Dendritic cell treated with granulocyte-macrophage colony-stimulating factor and Interleukin-4, amounts not matched to agents 40 ng/mL and 50 ng/mL, for 4 days (primary cell): ENCODE results near the gene SKP1.

Experiments used
- H3K27ac Mint-ChIP-seq: one replicate; pipeline ENCODE4 v1.8.0; 2022; ENCODE audit warnings: mild to moderate bottlenecking, mixed read lengths
- H3K27me3 Mint-ChIP-seq: one replicate; pipeline ENCODE4 v1.8.0; 2022; ENCODE audit warnings: mild to moderate bottlenecking, mixed read lengths
- H3K36me3 Mint-ChIP-seq: one replicate; pipeline ENCODE4 v1.8.0; 2022; ENCODE audit warnings: low read depth, mixed read lengths
- H3K4me1 Mint-ChIP-seq: one replicate; pipeline ENCODE4 v1.8.0; 2022; ENCODE audit warnings: low read depth, mixed read lengths
- H3K4me3 Mint-ChIP-seq: one replicate; pipeline ENCODE4 v1.8.0; 2022; ENCODE audit warnings: mild to moderate bottlenecking, moderate library complexity, mixed read lengths
- H3K9me3 Mint-ChIP-seq: one replicate; pipeline ENCODE4 v1.8.0; 2022; ENCODE audit warnings: mixed read lengths
- intact Hi-C: fragments of 100-400 bp; cut with micrococcal nuclease; formaldehyde crosslinking; loops from one replicate; pipeline ENCODE4 v1.15.0; 2022

Gene SKP1

GRCh38 chr5:134143944-134144941 is 32.5 kb downstream of the SKP1 start:
- peaks cover 82% of the 10 kb centered on the region for H3K36me3 Mint-ChIP-seq
- H3K4me1 Mint-ChIP-seq: peaks cover 6% of the 10 kb centered on the region
- no peaks in the 10 kb centered on the region for H3K27me3 Mint-ChIP-seq
- H3K4me3 Mint-ChIP-seq: no peak overlapping the region
- intact Hi-C loops: no loop called here
- no peaks in the 10 kb centered on the region for H3K9me3 Mint-ChIP-seq
- no peak overlapping the region for H3K27ac Mint-ChIP-seq

- Mint-ChIP-seq H3K4me3 (no peak overlapping the region), H3K36me3 (peaks cover 76% of the 10 kb centered on the region), H3K27me3 (no peaks in the 10 kb centered on the region), H3K4me1 (peaks cover 6% of the 10 kb centered on the region), H3K9me3 (no peaks in the 10 kb centered on the region), H3K27ac (no peak overlapping the region)
- intact Hi-C loops: no loop called here
Observed at GRCh38 chr5:134143431-134143830, 33.3 kb downstream of the SKP1 start.

GRCh38 chr5:134142806-134143205 is 33.9 kb downstream of the SKP1 start:
- Mint-ChIP-seq H3K36me3 (peaks cover 70% of the 10 kb centered on the region), H3K27me3 (no peaks in the 10 kb centered on the region), H3K9me3 (no peaks in the 10 kb centered on the region), H3K4me3 (no peak overlapping the region), H3K27ac (no peak overlapping the region), H3K4me1 (peaks cover 9% of the 10 kb centered on the region)
- intact Hi-C loops: no loop called here

DNA sequence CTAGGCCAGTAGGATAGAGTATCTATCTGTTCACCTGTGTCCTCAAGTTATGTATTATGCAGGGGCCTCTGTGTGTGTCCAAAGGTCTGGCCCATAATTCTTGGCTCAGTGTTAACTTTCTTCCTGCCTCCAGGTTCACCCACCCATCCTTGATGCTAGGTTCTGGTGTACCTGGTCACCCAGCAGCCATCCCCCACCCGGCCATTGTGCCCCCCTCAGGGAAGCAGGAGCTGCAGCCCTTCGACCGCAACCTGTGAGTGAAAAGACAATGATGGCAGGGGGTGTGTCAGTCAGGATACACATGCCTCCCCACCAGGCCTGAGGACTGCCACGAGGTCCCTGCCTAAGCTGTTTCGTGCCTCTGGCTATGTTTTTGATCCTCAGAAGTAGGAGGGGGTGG is 34.7 kb downstream of the SKP1 start:
- no peaks in the 10 kb centered on the region for H3K9me3 Mint-ChIP-seq
- H3K27me3 Mint-ChIP-seq: no peaks in the 10 kb centered on the region
- H3K4me1 Mint-ChIP-seq: peaks cover 15% of the 10 kb centered on the region
- H3K36me3 Mint-ChIP-seq: peaks cover 64% of the 10 kb centered on the region
- H3K4me3 Mint-ChIP-seq: no peak overlapping the region
- no peak overlapping the region for H3K27ac Mint-ChIP-seq
- intact Hi-C loops: no loop called here

DNA sequence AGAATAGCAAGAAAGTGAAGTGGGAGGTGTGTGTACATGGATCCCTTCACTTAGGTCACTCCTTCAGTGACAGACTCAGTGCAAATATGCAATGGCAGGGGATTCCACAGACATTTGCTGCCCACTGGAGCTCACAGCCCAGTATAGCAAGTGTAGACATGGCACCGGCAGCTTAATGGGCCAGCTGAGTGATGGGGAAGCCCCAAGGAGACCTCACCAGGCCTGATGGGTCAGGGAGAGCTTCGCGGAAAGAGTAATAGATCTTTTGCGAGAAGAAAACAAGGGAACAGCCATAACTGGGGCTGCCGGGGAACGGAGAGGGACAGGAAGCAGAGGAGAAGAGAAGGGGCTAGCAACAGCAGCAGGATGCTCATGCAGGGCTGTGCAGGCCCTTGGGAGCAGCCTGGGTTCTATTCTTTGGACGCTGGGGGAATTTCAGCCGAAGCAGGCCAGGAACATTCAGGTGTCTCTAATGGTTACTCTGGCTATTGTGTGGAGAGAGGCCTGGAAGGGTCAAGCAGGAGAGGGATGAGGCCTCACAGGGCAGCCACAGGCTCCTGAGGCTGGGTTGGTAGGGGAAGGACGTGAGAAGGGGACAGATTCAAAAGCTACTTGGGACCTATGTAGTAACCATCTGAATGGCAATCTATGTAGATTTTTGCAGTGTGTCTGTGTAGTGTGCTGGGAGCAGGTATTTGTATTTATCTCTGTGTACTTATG is 35.3 kb downstream of the SKP1 start:
- Mint-ChIP-seq H3K27me3 (no peaks in the 10 kb centered on the region), H3K4me3 (no peak overlapping the region), H3K27ac (no peak overlapping the region), H3K4me1 (peaks cover 15% of the 10 kb centered on the region), H3K36me3 (peaks cover 67% of the 10 kb centered on the region), H3K9me3 (no peaks in the 10 kb centered on the region)
- intact Hi-C loops: no loop called here

DNA sequence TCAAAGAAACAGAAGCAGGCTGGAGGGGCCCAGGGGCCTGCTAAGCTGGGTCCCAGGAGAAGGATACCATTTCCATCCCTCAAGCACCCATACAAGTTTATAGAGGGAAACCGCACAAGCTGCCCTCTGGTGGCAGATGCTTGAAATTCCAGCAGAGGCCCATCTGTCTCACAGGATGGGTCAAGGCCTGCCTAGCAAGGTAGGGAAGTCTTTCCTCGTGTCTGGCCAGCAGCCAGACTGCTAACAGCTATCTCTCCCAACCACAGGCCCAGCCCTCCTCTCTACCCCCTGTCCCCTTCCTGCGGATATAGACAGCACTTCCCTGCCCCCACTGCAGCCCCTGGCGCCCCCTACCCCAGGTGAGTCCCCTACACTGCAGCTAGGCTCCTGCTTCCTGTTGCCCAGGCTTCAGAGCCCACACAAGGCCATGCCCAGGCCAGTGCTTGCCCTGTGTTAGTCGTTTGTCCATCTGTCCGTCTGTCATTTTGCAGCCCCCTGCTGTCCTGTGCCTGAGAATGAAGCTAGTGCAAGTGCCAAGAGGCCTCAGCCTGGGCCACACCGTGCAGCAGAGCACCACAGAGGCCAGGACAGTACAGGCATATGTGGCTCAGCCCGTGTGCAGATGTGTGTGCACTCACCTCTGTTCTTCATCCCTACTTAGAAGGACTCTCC is 36.1 kb downstream of the SKP1 start:
- Mint-ChIP-seq H3K27me3 (no peaks in the 10 kb centered on the region), H3K36me3 (peaks cover 67% of the 10 kb centered on the region), H3K4me1 (peaks cover 9% of the 10 kb centered on the region), H3K27ac (no peak overlapping the region), H3K4me3 (no peak overlapping the region), H3K9me3 (no peaks in the 10 kb centered on the region)
- intact Hi-C loops: loop anchor here (1.0 kb wide), 2 partner anchors 38 to 101 kb away; no protein-coding TSS in a partner anchor

DNA sequence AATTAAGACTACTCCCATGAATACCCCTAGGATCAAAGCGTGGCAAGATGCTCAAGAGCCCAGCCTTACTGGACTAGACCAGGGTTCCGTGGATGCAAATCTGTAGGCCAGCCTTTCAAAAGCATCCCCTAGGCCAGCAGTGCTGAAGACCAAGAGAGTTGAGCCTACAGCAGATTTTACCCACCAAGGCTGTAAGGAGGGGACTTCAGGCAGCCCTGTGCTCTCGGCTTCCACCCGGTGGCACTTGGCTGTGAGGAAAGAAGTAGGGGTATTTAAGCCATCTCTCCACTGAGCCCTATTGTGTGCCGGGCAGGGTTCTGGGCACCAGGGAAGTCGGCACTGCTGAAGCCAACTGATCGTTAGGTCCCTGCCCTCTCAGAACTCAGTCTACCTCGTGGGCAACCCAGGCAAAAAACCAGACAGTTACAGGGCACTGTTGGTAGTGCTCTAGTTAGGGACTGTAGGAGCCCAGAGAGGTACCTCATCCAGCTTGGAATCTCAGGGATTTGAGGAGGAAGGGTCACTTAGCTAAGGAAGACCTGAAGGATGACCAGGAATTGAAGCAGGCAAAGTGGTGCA is 36.8 kb downstream of the SKP1 start:
- Mint-ChIP-seq H3K4me1 (peaks cover 9% of the 10 kb centered on the region), H3K36me3 (peaks cover 67% of the 10 kb centered on the region), H3K4me3 (no peak overlapping the region), H3K27me3 (no peaks in the 10 kb centered on the region), H3K9me3 (no peaks in the 10 kb centered on the region), H3K27ac (no peak overlapping the region)
- intact Hi-C loops: loop anchor here (1.0 kb wide), 2 partner anchors 38 to 101 kb away; no protein-coding TSS in a partner anchor

DNA sequence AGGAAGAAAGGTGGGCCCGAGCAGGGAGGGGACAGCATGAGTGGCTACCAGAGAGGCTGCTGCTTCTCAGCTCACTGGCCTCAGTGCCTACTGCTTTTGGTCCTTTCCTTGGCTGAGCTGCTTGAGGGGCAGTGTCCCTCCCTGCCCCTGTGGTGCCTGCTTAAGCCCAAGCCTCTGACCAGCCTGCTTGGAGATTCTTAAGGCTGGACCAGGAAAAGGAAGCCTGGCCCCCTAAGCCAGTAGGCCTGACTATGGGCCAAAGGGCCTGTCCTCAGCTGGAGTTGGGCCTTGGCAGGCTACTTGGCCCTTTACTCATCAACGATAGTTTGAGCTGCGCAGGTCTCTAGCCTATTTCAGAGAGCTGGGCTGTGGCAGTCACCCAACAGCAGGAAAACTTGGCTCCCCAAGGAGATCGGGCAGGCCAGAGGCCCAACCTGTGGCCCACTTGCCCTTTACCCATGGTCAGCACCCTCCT is 37.3 kb downstream of the SKP1 start:
- no peak overlapping the region for H3K4me3 Mint-ChIP-seq
- H3K4me1 Mint-ChIP-seq: peaks cover 9% of the 10 kb centered on the region
- H3K36me3 Mint-ChIP-seq: peaks cover 67% of the 10 kb centered on the region
- intact Hi-C loops: no loop called here
- H3K27ac Mint-ChIP-seq: no peak overlapping the region
- H3K9me3 Mint-ChIP-seq: no peaks in the 10 kb centered on the region
- no peaks in the 10 kb centered on the region for H3K27me3 Mint-ChIP-seq

DNA sequence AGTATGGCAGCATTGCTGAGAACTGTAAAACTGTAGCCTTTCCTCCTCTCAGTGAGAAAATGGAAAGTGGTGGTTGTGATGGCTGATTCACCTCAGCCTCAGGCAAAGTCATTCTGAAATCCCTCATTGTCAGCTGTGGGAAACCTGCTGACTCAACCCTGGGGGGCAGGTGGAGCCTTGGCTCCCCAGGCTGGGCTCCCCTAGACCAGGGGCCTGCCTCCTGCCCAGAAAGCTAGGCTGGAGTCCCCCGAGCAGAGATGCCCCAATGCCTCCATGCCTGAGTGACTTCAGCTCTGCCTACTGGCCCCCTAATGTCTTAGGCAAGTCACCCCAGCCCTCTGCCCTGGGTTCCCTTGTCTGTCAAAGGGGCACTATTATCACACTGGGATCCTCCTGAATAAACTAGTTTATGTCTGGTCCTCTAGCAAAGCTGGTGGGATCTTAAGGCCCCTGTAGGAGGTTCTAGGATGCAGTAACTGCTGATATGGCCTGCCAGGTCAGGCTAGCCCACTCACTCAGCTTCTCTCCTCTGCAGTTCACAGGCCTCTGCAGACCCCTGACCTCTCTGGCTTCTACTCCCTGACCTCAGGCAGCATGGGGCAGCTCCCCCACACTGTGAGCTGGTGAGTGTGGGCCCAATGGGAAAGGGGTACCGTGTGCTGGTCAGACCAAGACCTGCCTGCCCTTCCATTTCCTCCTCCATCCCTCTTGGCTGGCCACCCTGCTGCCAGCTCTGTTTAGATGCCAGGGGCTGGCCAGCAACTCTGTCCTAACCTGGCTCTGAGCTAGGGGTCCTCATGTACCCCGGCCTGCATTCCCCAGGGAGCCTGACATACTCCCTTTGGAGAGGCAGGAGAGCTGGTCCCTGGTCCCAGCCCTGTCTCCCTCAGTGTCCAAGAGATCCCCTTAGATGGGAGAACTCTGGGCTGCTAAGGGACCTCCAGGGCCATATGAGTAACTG is 38.1 kb downstream of the SKP1 start:
- peaks cover 63% of the 10 kb centered on the region for H3K36me3 Mint-ChIP-seq
- H3K4me1 Mint-ChIP-seq: peaks cover 9% of the 10 kb centered on the region
- intact Hi-C loops: no loop called here
- no peaks in the 10 kb centered on the region for H3K9me3 Mint-ChIP-seq
- H3K27me3 Mint-ChIP-seq: no peaks in the 10 kb centered on the region
- H3K27ac Mint-ChIP-seq: no peak overlapping the region
- no peak overlapping the region for H3K4me3 Mint-ChIP-seq

DNA sequence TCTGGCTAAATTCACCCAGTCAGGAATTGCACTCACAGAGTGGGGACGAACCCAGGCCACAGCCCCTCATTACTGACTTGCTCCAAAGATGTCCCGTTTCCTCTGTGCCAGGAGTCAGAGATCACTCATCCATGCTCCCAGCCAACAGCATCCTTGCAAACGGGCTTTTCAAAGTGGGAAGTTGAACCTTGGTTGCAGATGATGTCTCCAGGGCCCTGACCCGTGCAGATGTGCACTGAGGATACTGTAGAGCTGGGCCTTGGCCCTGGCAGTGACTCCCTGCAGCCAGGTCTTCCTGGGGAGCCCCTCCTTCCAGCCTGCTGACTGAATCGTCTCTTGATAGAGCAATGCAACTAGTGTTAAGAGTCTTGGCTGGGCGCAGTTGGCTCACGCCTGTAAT is 40.0 kb downstream of the SKP1 start:
- Mint-ChIP-seq H3K27ac (no peak overlapping the region), H3K36me3 (peaks cover 66% of the 10 kb centered on the region), H3K9me3 (no peaks in the 10 kb centered on the region), H3K27me3 (no peaks in the 10 kb centered on the region), H3K4me1 (peaks cover 9% of the 10 kb centered on the region), H3K4me3 (no peak overlapping the region)
- intact Hi-C loops: no loop called here

DNA sequence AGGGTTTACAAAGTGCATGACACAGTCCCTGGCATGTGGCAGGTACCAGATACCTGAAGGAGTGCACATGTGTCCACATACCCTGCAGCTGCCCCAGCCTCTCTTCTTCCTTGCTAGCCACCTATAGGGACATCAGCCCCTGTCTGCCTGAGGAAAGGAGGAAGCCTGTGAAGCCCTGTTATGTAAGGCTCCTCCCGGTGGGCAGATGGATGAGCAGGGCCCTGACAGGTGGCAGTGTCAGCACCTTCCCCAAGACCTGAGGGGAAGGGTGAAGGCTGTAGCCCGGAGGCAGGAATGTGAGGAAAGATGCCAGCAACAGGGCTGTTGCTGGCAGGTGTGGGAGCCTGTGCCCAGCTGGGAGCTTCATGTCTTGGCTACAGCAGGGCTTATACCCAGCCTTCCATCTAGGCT is 40.5 kb downstream of the SKP1 start:
- intact Hi-C loops: no loop called here
- no peaks in the 10 kb centered on the region for H3K27me3 Mint-ChIP-seq
- peaks cover 66% of the 10 kb centered on the region for H3K36me3 Mint-ChIP-seq
- H3K4me1 Mint-ChIP-seq: peaks cover 9% of the 10 kb centered on the region
- no peak overlapping the region for H3K27ac Mint-ChIP-seq
- H3K4me3 Mint-ChIP-seq: no peak overlapping the region
- no peaks in the 10 kb centered on the region for H3K9me3 Mint-ChIP-seq

- H3K4me3 Mint-ChIP-seq: no peak overlapping the region
- H3K36me3 Mint-ChIP-seq: peaks cover 66% of the 10 kb centered on the region
- no peaks in the 10 kb centered on the region for H3K27me3 Mint-ChIP-seq
- peaks cover 9% of the 10 kb centered on the region for H3K4me1 Mint-ChIP-seq
- H3K9me3 Mint-ChIP-seq: no peaks in the 10 kb centered on the region
- intact Hi-C loops: no loop called here
- H3K27ac Mint-ChIP-seq: no peak overlapping the region
Observed at GRCh38 chr5:134135091-134135655, 41.6 kb downstream of the SKP1 start.
